ENCODE data around the gene TNS3. TPM values are rescaled to one million over a fixed set of nuclear protein-coding genes. Genes with fewer than 3 reads are reported as not detected.

Gene TNS3
- total RNA-seq, 1 experiment from 2014 or later: 143 TPM

DNA sequence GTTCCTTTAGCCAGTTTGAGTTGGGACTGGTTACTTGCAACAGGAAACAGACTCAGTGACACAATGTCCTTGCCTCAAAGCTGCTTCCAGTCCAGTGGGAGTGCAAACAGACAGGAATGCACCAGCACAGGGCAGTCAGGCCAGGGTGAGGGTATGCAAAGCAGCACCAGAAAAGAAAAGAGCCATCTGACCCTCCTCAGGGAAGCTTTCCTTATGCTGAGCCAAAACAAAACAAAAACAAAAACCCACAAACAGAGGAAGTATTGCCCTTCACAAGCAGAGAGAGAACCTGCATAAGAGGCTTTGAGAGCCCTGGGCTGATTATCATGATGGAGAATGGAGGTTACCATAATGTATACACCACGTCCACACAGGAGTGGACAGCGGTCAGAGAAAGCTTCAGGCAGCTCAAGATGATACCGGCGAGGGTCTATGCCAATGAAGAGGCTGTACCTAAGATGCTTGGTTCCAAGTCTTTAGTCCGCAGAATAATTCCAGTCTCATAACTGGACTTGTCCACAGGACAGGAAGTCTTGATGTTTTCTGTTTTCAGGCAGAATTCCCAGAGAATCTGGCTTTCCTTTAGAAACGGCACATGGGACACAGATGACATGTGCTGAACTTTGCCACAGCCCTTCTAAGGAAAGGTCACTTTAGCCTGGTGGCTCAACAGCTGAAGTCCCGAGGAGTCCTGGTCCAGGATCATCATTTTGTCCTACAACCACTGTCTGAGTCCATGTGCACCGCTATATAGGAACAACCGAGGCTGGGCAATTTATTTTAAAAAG lies 263.3 kb downstream of the TNS3 start:
- POLR2A ChIA-PET (ENCODE audit: unreplicated experiment): interaction anchor here (0.6 kb wide), 1 partner anchor 12 kb away, joined by 8 read pairs; no protein-coding TSS in a partner anchor
- CTCF ChIA-PET: no interaction called here

DNA sequence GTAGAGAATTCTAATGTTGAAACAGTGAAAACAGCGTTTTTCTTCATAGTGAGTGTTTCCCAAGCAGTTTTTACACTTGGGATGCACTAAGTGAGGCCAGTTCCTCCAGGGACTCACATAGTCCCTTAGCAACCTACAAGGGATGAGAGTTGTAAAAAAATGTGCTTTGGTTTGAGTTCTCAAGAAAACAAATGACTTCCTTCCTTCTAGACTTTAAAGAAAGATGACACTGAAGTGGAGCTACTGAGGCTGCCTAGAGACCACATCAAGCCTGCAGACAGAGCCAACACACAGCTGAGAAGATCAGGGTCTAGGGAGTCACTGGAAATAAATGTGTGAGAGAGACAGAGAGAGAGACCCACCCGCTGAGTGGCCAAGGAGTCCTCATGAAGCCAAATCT lies 264.4 kb downstream of the TNS3 start:
- Histone ChIP-seq H3K36me3 (ENCODE audit: low read depth) (peaks cover 58% of the 10 kb centered on the region), H3K9me2 (ENCODE audit: insufficient read depth) (no peaks in the 10 kb centered on the region), H3K27me3 (ENCODE audit: insufficient read depth, low read depth) (no peaks in the 10 kb centered on the region), H3K27ac (no peak overlapping the region), H4K20me1 (ENCODE audit: insufficient read depth) (peaks cover 41% of the 10 kb centered on the region; the same call in 1 of the 2 replicates), H3K79me2 (ENCODE audit: low read depth) (no peaks in the 10 kb centered on the region), H3K4me1 (replicated peaks; ENCODE audit: insufficient read depth) (no peaks in the 10 kb centered on the region), H3K4me3 (no peak overlapping the region), H2AFZ (no peak overlapping the region), H3F3A (ENCODE audit: insufficient read depth, low read depth) (peaks cover 45% of the 10 kb centered on the region; the same call in 1 of the 2 replicates), H3K9me3 (ENCODE audit: insufficient read depth, low read depth) (no peaks in the 10 kb centered on the region), H3K4me2 (no peak overlapping the region)
- no peak for DNase-seq
- intact Hi-C loops (cut with micrococcal nuclease; ENCODE audit: unreplicated experiment): no loop called here
- BruUV-seq (replicated peaks): no TSS peak
- ChIA-PET CTCF (no interaction called here), POLR2A (ENCODE audit: unreplicated experiment) (no interaction called here)
- TF ChIP-seq, protein P1, sequence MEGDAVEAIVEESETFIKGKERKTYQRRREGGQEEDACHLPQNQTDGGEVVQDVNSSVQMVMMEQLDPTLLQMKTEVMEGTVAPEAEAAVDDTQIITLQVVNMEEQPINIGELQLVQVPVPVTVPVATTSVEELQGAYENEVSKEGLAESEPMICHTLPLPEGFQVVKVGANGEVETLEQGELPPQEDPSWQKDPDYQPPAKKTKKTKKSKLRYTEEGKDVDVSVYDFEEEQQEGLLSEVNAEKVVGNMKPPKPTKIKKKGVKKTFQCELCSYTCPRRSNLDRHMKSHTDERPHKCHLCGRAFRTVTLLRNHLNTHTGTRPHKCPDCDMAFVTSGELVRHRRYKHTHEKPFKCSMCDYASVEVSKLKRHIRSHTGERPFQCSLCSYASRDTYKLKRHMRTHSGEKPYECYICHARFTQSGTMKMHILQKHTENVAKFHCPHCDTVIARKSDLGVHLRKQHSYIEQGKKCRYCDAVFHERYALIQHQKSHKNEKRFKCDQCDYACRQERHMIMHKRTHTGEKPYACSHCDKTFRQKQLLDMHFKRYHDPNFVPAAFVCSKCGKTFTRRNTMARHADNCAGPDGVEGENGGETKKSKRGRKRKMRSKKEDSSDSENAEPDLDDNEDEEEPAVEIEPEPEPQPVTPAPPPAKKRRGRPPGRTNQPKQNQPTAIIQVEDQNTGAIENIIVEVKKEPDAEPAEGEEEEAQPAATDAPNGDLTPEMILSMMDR (conservative IDR thresholded peaks at IDR 0.05): no peak
- TF ChIP-seq EZH2 (IDR thresholded peaks at IDR 0.05; ENCODE audit: low read depth): no peak

More for the DNA sequence above, 263.3 kb downstream of the TNS3 start:
- no peaks in the 10 kb centered on the region for H3K79me2 ChIP-seq (ENCODE audit: low read depth)
- H3K4me1 ChIP-seq (replicated peaks; ENCODE audit: insufficient read depth): no peaks in the 10 kb centered on the region
- no peaks in the 10 kb centered on the region for H3K9me3 ChIP-seq (ENCODE audit: insufficient read depth, low read depth)
- H3F3A ChIP-seq (ENCODE audit: insufficient read depth, low read depth): peaks cover 39% of the 10 kb centered on the region; the same call in 1 of the 2 replicates
- no peak for DNase-seq
- no TSS peak for BruUV-seq (replicated peaks)
- peaks cover 47% of the 10 kb centered on the region for H4K20me1 ChIP-seq (ENCODE audit: insufficient read depth)
- no peak for TF ChIP-seq EZH2 (IDR thresholded peaks at IDR 0.05; ENCODE audit: low read depth)
- TF ChIP-seq, protein P1 (conservative IDR thresholded peaks at IDR 0.05): no peak
- no peak overlapping the region for H2AFZ ChIP-seq
- no peak overlapping the region for H3K27ac ChIP-seq
- H3K9me2 ChIP-seq (ENCODE audit: insufficient read depth): no peaks in the 10 kb centered on the region
- H3K4me3 ChIP-seq: no peak overlapping the region
- intact Hi-C loops (cut with micrococcal nuclease; ENCODE audit: unreplicated experiment): no loop called here
- H3K4me2 ChIP-seq: no peak overlapping the region
- H3K27me3 ChIP-seq (ENCODE audit: insufficient read depth, low read depth): no peaks in the 10 kb centered on the region
- H3K36me3 ChIP-seq (ENCODE audit: low read depth): peaks cover 63% of the 10 kb centered on the region

- H3K36me3 ChIP-seq (ENCODE audit: low read depth): peaks cover 60% of the 10 kb centered on the region
- no peak for DNase-seq
- no peak overlapping the region for H3K4me2 ChIP-seq
- H4K20me1 ChIP-seq (ENCODE audit: insufficient read depth): peaks cover 35% of the 10 kb centered on the region
- H3K4me1 ChIP-seq (replicated peaks; ENCODE audit: insufficient read depth): no peaks in the 10 kb centered on the region
- H3K4me3 ChIP-seq: no peak overlapping the region
- ChIA-PET POLR2A (ENCODE audit: unreplicated experiment) (interaction anchor here (0.6 kb wide), 1 partner anchor 25 kb away, joined by 3 read pairs; no protein-coding TSS in a partner anchor), CTCF (no interaction called here)
- H3K9me3 ChIP-seq (ENCODE audit: insufficient read depth, low read depth): no peaks in the 10 kb centered on the region
- no peak overlapping the region for H2AFZ ChIP-seq
- no peak for TF ChIP-seq EZH2 (IDR thresholded peaks at IDR 0.05; ENCODE audit: low read depth)
- TF ChIP-seq, protein P1 (conservative IDR thresholded peaks at IDR 0.05): no peak
- no peaks in the 10 kb centered on the region for H3K79me2 ChIP-seq (ENCODE audit: low read depth)
- peaks cover 40% of the 10 kb centered on the region for H3F3A ChIP-seq (ENCODE audit: insufficient read depth, low read depth)
- no peaks in the 10 kb centered on the region for H3K9me2 ChIP-seq (ENCODE audit: insufficient read depth)
- H3K27ac ChIP-seq: no peak overlapping the region
- no TSS peak for BruUV-seq (replicated peaks)
- intact Hi-C loops (cut with micrococcal nuclease; ENCODE audit: unreplicated experiment): no loop called here
- H3K27me3 ChIP-seq (ENCODE audit: insufficient read depth, low read depth): no peaks in the 10 kb centered on the region
These were observed 266.9 kb downstream of the TNS3 start for GRCh38 chr7:47314728-47315607.
